T-helper 1 cell (primary cell): ENCODE data around the gene CHRM1.

ENCODE experiments used
- DNase-seq, 5 donors: peaks; one replicate each; pipeline ENCODE4 v3.0.0-alpha.2; 2012 to 2020

The CHRM1 gene

GRCh38 chr11:62902932-62903331, 18.2 kb downstream of the CHRM1 start:
- no peak for DNase-seq

- no peak for DNase-seq
These were observed 23.1 kb downstream of the CHRM1 start for GRCh38 chr11:62898027-62898426.

- no peak for DNase-seq
These were observed 23.9 kb downstream of the CHRM1 start for GRCh38 chr11:62897311-62897710.

- no peak for DNase-seq
These were observed 25.1 kb downstream of the CHRM1 start for GRCh38 chr11:62896049-62896448.

- DNase-seq = no peak
These were observed 25.7 kb downstream of the CHRM1 start for GRCh38 chr11:62895501-62895900.

- DNase-seq = no peak
These were observed 28.9 kb downstream of the CHRM1 start for GRCh38 chr11:62892077-62892922.

GRCh38 chr11:62889484-62890437, 31.4 kb downstream of the CHRM1 start:
- no peak for DNase-seq

- no peak for DNase-seq
These were observed 32.1 kb downstream of the CHRM1 start for GRCh38 chr11:62889126-62889483.

- no peak for DNase-seq
These were observed 32.8 kb downstream of the CHRM1 start for GRCh38 chr11:62888406-62888805.

GRCh38 chr11:62885137-62885750, 35.9 kb downstream of the CHRM1 start:
- no peak for DNase-seq

- DNase-seq = no peak
These were observed 37.5 kb downstream of the CHRM1 start for GRCh38 chr11:62883673-62884072.

GRCh38 chr11:62882788-62883501, 38.2 kb downstream of the CHRM1 start:
- no peak for DNase-seq

- DNase-seq = peak in 1 of 5 donors; percentile 47
These were observed 38.8 kb downstream of the CHRM1 start for GRCh38 chr11:62882431-62882749.

GRCh38 chr11:62881579-62882430, 39.4 kb downstream of the CHRM1 start:
- peak; percentile 84 to 97 (median 90) for DNase-seq

- DNase-seq = peak; percentile 73 to 95 (median 79)
These were observed 40.2 kb downstream of the CHRM1 start, which contains the start of gene SLC3A2 for GRCh38 chr11:62880803-62881578. Gene SLC3A2, plus strand, starts transcription at chr11:62880896. Its CDS starts 128 bp downstream, at chr11:62881024.

- DNase-seq = no peak
These were observed 40.8 kb downstream of the CHRM1 start for GRCh38 chr11:62880231-62880802.

- no peak for DNase-seq
These were observed 41.8 kb downstream of the CHRM1 start for GRCh38 chr11:62879235-62879978.

GRCh38 chr11:62876712-62877111, 44.5 kb downstream of the CHRM1 start:
- DNase-seq = no peak

GRCh38 chr11:62875698-62876478, 45.3 kb downstream of the CHRM1 start:
- no peak for DNase-seq
